SKM-1 treated with dmso at 0.1 percent for 144 hours (cell line): ENCODE results near the gene RHBDD1.
"Not testable (repeated sequence)": the region's sequence is repeated elsewhere in the genome, so short reads cannot be mapped to it uniquely, and the experiment has no call there.

ENCODE experiments used
- DNase-seq: peaks from one replicate; lab custom pipeline; 2025; ENCODE audit not compliant: unreplicated experiment; lab: John Stamatoyannopoulos, UW

The RHBDD1 gene

DNA sequence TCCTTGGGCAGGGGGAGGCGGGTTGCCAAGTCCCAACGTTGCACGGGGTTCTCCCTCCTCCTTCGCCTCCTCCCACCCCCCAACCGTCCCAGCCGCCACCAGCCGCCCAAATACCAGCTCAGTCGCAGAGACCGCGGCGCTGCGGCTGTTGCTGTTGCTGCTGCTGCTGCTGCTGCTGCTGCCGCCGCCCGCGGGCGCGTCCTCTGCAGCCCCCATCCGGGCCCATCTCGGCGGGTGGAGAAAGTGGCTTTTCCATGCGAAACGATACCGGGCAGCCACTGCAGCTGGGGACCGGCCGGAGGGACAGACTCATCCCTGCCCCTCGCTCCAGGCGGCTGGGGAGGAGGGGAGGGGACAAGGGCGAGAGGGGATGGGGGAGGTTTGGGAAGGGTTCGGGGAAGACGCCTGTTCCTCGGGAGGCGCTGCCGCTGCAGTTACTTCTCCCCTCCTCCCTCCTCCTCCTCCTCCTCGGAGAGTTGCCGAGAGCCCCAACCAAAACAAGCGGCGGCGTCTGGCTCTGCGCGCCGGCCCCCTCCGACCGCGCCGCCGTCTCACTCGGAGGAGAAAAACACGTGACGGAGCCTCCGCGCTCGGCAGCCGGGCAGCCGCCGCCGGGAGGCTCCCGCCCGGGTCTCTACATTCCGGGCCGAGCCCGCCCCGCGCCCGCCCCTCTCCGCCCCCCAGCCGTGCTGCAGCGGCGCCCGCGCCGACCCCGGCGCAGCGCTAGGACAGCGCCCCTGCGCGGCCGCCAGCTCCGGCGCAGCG, 36.5 kb upstream of the RHBDD1 start, which contains the start of gene IRS1:
Gene IRS1, minus strand, starts transcription at position 610 of the 765 bp plus-strand sequence. CDS start 1,082 bp downstream, outside the sequence.
- peak; percentile 39 for DNase-seq

GRCh38 chr2:226799976-226800940, 35.6 kb upstream of the RHBDD1 start:
- no peak for DNase-seq

GRCh38 chr2:226800941-226801784, 34.7 kb upstream of the RHBDD1 start:
- DNase-seq: no peak

- peak; percentile 77 for DNase-seq
Measured at GRCh38 chr2:226802573-226802972, 33.3 kb upstream of the RHBDD1 start.

GRCh38 chr2:226803410-226803809, 32.4 kb upstream of the RHBDD1 start:
- no peak for DNase-seq

DNA sequence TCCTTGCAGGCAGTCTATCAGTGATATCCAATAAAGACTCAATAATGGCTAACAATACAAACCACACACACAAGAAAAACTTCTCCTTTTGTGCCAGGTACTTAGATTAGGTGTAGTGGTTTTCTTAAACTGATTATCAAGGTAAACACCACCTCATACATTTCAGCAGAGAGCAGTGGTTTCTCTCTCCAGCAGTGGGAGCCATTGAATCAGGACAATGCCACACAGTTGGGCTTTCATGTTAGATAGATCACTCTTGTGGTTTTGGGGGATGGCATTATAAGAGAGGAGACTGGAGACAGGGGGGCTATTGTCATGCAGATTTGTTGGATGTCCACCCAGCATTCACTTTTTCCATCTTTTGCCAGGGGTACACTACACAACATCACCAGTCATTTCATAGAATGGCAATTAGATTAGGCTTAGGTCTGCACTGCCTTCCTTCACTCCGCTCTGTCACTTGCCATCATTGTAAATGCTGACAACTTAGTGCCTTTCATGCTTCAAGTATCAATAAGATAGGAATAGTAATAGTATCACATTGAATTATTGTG, 22.6 kb upstream of the RHBDD1 start:
- DNase-seq: no peak

GRCh38 chr2:226818930-226819329, 16.9 kb upstream of the RHBDD1 start:
- no peak for DNase-seq

DNA sequence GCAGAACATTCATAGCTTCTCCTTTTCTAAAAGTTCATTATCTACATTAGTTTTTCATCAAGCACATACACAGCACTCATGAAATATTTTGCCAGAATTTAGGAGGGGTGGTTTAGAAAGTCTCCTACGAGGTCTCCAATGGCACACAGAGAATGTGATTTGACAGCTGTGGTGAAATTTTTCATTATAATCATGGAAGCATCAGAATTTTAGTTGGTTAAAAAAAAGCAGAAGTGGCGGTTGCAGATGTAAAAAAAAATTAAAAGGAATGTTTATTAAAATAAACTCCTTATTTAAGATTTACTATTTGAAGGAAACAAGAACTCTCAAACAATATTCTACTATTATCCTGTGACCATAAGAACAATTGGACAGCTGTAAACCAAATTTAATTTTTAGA, 10.8 kb upstream of the RHBDD1 start:
- no peak for DNase-seq

DNA sequence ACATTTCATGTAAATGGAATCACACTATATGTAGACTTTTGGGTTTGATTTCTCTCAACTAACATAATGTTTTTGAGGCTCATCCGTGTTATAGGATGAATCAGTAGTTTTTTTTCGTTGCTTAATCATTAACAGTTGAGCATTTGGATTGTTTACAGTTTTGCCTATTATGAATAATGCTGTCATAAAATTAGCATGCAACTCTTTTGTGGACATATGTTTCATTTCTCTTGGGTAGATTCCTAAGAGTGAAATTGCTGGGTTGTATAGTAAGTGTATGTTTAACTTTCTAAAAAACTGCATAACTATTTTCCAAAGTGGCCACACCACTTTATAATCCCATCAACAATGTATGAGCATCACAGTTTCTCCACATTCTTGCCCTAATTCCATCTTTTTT, 7.7 kb upstream of the RHBDD1 start:
- no peak for DNase-seq

- DNase-seq: no peak
Measured at GRCh38 chr2:226829721-226830631, 5.9 kb upstream of the RHBDD1 start.

DNA sequence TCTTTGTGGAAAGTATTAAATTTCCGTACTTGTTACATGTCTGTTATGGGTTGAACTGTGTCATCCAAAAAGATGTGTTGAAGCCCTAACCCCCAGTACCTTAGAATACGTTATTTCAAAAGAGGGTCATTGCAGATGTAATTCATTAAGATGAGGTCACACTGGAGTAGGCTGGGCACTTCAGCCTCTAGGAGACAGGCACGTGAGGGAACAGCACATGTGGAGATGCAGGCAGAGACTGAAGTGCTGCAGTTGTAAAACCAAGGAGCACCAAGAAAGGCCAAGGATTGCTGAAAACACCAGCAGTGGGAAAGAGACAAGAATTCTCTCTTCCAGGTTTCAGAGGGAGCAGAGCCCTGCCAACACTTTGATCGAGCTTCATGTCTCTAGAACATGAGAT, 4.6 kb upstream of the RHBDD1 start:
- no peak for DNase-seq

DNA sequence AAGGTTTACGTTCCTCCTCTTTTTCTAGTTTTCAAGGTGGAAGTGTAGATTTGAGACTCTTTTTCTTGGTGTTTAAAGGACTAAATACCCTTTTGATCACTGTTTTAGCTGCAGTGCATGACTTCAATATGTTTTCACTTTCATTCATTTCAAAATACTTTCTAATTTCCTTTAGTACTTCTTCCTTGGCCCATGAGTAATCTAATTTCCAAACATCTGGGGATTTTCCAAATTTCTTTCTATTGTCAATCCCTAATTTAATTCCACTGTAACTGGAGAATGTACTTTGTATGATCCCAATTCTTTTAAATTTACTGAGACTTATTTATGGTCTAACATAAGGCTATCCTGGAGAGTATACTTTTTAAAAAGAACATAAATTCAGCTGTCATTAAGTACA, 3.8 kb upstream of the RHBDD1 start:
- no peak for DNase-seq

GRCh38 chr2:226834880-226835279, 974 bp upstream of the RHBDD1 start:
- not testable (repeated sequence) for DNase-seq

- no peak for DNase-seq
Measured at GRCh38 chr2:226835420-226835795, 446 bp upstream of the RHBDD1 start.

GRCh38 chr2:226836548-226836885, 663 bp downstream of the RHBDD1 start:
- DNase-seq: no peak

- DNase-seq: no peak
Measured at GRCh38 chr2:226837334-226837733, 1.5 kb downstream of the RHBDD1 start.

- DNase-seq: no peak
Measured at GRCh38 chr2:226837787-226838603, 2.1 kb downstream of the RHBDD1 start.

- DNase-seq: no peak
Measured at GRCh38 chr2:226838722-226839121, 2.9 kb downstream of the RHBDD1 start.

- no peak for DNase-seq
Measured at GRCh38 chr2:226839161-226839560, 3.3 kb downstream of the RHBDD1 start.
